Coronary artery (tissue), 2 donors: ENCODE measurements around the gene FCRLA.
"Not testable (repeated sequence)": the region's sequence is repeated elsewhere in the genome, so short reads cannot be mapped to it uniquely, and the experiment has no call there.

Experiments used
- DNase-seq: peaks from one replicate; pipeline ENCODE4 v3.0.0-alpha.2; 2017; ENCODE audit warnings: low spot score
- H3K27ac ChIP-seq, 2 donors: fragments of 200-600 bp; sonication (generic); one replicate each; pipeline ENCODE4 v1.5.1; 2016 to 2019
- H3K4me3 ChIP-seq: fragments of 200-600 bp; sonication (generic); 2 replicates; pipeline ENCODE4 v1.5.1; 2016; ENCODE audit warnings: mild to moderate bottlenecking, moderate library complexity
- TF ChIP-seq, protein P1 (sequence below): fragments of 200-600 bp; sonication (generic); IDR thresholded peaks from one replicate; pipeline ENCODE4 v1.5.1; 2019; ENCODE audit warnings: antibody characterized with exemption

FCRLA gene

DNA sequence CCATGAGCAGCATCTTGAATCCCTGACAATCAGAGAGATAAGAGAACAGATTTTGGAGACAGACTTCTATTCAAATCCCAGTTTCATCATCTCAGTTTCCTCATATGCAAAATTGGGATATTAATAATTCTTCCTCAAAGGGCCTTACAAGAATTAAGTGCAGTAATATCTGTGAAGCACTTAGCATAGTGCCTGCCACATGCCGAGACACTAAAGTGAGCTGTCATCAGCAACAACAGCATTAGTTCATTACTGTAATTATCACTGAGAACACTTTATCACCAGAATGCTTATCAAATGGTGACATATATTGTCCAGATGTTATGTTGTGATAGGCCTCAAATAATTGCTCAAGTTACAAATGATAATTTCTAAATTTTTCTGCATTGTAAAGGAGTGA is 13.4 kb downstream of the FCRLA start:
- H3K4me3 ChIP-seq, result no peak overlapping the region
- DNase-seq, result no peak
- TF ChIP-seq, protein P1, sequence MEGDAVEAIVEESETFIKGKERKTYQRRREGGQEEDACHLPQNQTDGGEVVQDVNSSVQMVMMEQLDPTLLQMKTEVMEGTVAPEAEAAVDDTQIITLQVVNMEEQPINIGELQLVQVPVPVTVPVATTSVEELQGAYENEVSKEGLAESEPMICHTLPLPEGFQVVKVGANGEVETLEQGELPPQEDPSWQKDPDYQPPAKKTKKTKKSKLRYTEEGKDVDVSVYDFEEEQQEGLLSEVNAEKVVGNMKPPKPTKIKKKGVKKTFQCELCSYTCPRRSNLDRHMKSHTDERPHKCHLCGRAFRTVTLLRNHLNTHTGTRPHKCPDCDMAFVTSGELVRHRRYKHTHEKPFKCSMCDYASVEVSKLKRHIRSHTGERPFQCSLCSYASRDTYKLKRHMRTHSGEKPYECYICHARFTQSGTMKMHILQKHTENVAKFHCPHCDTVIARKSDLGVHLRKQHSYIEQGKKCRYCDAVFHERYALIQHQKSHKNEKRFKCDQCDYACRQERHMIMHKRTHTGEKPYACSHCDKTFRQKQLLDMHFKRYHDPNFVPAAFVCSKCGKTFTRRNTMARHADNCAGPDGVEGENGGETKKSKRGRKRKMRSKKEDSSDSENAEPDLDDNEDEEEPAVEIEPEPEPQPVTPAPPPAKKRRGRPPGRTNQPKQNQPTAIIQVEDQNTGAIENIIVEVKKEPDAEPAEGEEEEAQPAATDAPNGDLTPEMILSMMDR, result no peak
- no peak overlapping the region for H3K27ac ChIP-seq

DNA sequence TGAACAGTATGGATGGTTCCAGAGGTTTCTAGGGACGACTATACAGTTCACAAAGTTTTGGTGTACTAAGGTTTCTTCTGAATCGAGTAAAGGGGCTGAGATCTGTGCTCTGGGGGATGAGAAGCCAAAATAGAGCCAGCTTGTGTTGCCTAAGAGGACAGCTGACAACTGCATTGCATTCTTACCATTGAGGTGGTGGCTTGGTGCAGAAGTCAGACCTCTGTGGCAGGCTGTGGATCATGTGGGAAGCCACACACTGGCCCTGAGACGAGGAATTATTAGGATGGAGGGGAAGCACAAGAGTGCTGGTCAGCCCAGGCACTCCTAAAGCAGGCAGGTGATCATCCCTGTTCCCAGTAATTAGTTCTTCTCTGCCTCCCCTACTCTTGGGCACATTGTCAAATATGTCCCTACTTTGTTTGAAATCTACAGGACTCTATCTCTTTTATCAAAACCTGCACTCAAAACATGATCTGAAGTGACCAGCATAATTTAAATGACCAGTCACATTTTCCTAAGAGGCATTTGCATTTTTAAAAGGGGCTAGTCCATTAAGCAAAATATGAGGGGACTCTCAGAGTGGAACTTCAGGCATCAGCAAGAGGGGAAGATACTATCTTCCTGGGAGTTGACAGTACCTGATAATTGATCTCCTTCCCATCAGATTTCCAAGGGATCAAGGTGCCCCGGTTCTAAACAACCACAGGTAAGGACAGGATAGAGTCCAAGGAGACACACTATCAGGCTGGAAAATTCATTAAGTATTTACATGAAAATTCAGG is 14.1 kb downstream of the FCRLA start, which contains the start of gene FCRLB:
TSS of gene FCRLB (plus strand) at position 589 of the 782 bp plus-strand sequence. CDS start 1,129 bp downstream, outside the sequence.
- DNase-seq, result no peak
- TF ChIP-seq, protein P1, result no peak
- H3K27ac ChIP-seq, result no peak within 1 kb of the TSS

DNA sequence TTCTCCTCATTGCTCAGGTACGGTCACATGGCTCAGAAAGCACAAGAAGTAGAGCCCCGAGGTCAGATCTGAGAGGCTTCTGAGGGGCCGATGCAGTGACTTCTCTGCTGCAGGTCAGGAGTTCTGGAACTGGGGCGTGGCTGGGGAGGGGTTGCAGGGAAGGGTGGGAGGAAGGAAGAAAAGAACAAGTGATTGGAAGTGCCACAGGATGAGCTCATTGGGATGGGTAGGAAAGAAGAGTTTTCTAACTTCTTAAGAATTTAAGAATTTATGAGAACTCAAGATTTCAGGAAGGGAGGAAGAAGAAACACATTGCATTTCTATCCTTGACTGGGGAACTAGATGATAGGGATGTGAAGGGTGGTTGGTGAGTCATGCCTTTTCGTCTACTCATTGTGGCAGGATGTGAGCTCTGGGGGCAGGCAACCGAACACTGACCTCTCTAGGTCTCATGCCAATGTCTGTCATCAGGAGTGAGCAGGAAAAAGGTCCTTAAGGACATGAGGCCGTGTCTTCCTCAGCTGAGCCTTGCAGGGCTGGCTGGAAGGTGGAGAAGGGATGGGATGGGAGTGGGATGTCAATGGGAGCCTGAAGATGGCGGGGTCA is 14.8 kb downstream of the FCRLA start:
- Histone ChIP-seq H3K27ac (no peak overlapping the region), H3K4me3 (no peak overlapping the region)
- TF ChIP-seq, protein P1, result no peak
- no peak for DNase-seq

More for the DNA sequence above, 14.1 kb downstream of the FCRLA start, which contains the start of gene FCRLB:
- no peak within 1 kb of the TSS for H3K4me3 ChIP-seq

GRCh38 chr1:161722406-161722805 is 15.4 kb downstream of the FCRLA start:
- DNase-seq, result no peak
- Histone ChIP-seq H3K4me3 (no peak overlapping the region), H3K27ac (no peak overlapping the region)
- TF ChIP-seq, protein P1, result no peak

DNA sequence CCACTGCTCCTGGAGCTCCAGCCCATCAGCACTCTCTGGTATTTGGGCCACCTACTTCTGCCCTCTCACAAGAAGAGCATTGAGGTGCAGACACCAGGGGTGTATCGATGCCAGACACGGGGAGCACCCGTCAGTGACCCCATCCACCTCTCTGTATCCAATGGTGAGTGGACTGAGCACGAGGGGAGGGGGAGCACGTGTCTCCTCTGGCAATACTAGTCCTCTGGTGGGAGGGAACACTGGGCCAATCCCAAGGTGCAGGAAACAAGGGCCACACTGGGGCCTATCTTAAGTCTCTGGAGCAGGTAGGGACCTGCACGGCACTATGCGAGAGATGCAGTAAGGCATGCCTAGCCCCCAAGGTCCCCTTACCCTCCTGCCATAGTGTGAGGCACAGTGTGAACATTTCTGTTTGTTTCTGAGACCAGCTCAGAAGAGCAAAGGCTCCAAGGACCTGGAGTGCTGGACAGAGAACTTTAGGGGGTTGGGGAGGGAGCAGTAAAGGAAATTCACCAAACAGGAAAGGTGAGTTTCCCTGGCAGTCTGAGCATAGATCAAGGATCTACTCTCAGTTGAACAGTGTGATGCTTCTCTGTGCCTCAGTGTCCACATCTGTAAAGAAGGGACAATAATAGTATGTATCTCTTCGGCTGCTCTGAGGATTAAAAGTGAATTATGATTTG is 16.6 kb downstream of the FCRLA start:
- Histone ChIP-seq H3K4me3 (no peak overlapping the region), H3K27ac (no peak overlapping the region)
- TF ChIP-seq, protein P1, result no peak
- DNase-seq, result no peak

GRCh38 chr1:161725258-161725907 is 18.4 kb downstream of the FCRLA start:
- DNase-seq, result not testable (repeated sequence)
- Histone ChIP-seq H3K27ac (peak overlapping the region in 1 of 2 donors; percentile 89), H3K4me3 (peak overlapping the region; percentile 95)

GRCh38 chr1:161725908-161726472 is 19.0 kb downstream of the FCRLA start:
- peak overlapping the region in 1 of 2 donors; percentile 89 for H3K27ac ChIP-seq
- H3K4me3 ChIP-seq, result peak overlapping the region; percentile 95
- TF ChIP-seq, protein P1, result no peak
- no peak for DNase-seq
